Heart left ventricle (tissue), 16 donors: ENCODE data around the gene LIN7B. TPM values are rescaled to one million over a fixed set of nuclear protein-coding genes. Genes with fewer than 3 reads are reported as not detected.
A peak's percentile ranks its signal among the peaks of the same experiment; 100 is the strongest.

ENCODE experiments used
- ATAC-seq, 4 donors: fragments of 200-7000 bp; cut with Tn5 transposase; one replicate each; pipeline ENCODE4 v1.9.1; 2020 to 2022; ENCODE audit warnings: moderate library complexity in 4 of 4, mild to moderate bottlenecking in 3 of 4, moderate number of reproducible peaks in 1 of 4
- DNase-seq, 5 donors: peaks; one replicate each; pipeline ENCODE4 v3.0.0-alpha.2; 2020
- H3K27ac ChIP-seq, 12 donors: fragments of 200-600 bp; sonication (generic) in 4 of 12; one replicate each; pipeline versions ENCODE4 v1.5.0 to v1.8.0; 2016 to 2022; ENCODE audit warnings: mild to moderate bottlenecking in 2 of 12
- H3K27me3 ChIP-seq, 9 donors: fragments of 200-600 bp; sonication (generic) in 2 of 9; one replicate each; pipeline versions ENCODE4 v1.5.1 to v1.8.0; 2016 to 2022; ENCODE audit warnings: mild to moderate bottlenecking in 3 of 9
- H3K36me3 ChIP-seq, 9 donors: fragments of 200-600 bp; sonication (generic) in 2 of 9; one replicate each; pipeline versions ENCODE4 v1.5.0 to v1.8.0; 2018 to 2022; ENCODE audit warnings: mild to moderate bottlenecking in 2 of 9
- H3K4me1 ChIP-seq, 12 donors: fragments of 200-600 bp; sonication (generic) in 4 of 12; one replicate each; pipeline versions ENCODE4 v1.5.0 to v1.8.0; 2016 to 2022; ENCODE audit warnings: mild to moderate bottlenecking in 3 of 12
- H3K4me3 ChIP-seq, 12 donors: fragments of 200-600 bp; sonication (generic) in 4 of 12; one replicate each; pipeline versions ENCODE4 v1.5.0 to v1.8.0; 2017 to 2022; ENCODE audit warnings: mild to moderate bottlenecking in 9 of 12, moderate library complexity in 4 of 12
- H3K9me3 ChIP-seq, 12 donors: fragments of 200-600 bp; sonication (generic) in 4 of 12; one replicate each; pipeline versions ENCODE4 v1.5.0 to v1.8.0; 2016 to 2022; ENCODE audit warnings: mild to moderate bottlenecking in 1 of 12
- POLR2A ChIP-seq, 2 donors: fragments of 450-650 bp; IDR thresholded peaks; one replicate each; pipeline ENCODE4 v1.6.1; 2017; ENCODE audit warnings: antibody characterized with exemption in 2 of 2, mild to moderate bottlenecking in 2 of 2, moderate library complexity in 2 of 2
- WGBS, 4 donors: extraction: QIAGEN DNeasy Blood & Tissue Kit in 2 of 4; methylation state at CpG; one replicate each; pipeline versions ENCODE4 v1.1.5 to v1.1.7; 2013 to 2018; 5-methylcytosine and 5-hydroxymethylcytosine counted together
- intact Hi-C, 10 donors: fragments of 100-400 bp; cut with DNase I; formaldehyde crosslinking; loops; one replicate each; pipeline versions ENCODE4 v1.11.1 to v1.14.2; 2022
- polyA plus RNA-seq, 2 donors: library from polyadenylated mRNA; stranded (reverse); fragments of 200-250 nt; gene quantifications; one replicate each; pipeline ENCODE4 v1.2.3, GENCODE V29; 2013
- total RNA-seq, 9 donors: library from RNA; depleted of rRNA in 2 of 9; stranded (reverse); fragments of >200 nt in 2 of 9; fragmentation: NEBNext Ultra II Directional in 3 of 9; extraction: Animal tissue kit (Norgen Biotek cat#: 25700) in 3 of 9; gene quantifications; one replicate each; pipeline versions ENCODE4 v1.1.0 to v1.2.4, GENCODE V29; 2016 to 2023
- TF ChIP-seq, protein P1 (sequence below), 12 donors: fragments of 200-600 bp; sonication (generic) in 4 of 12; IDR thresholded peaks; one replicate each; pipeline versions ENCODE4 v1.5.0 to v1.8.0; 2018 to 2022; ENCODE audit warnings: antibody characterized with exemption in 12 of 12, mild to moderate bottlenecking in 5 of 12
- donor health status: ischemic (EF 13 %, LVEDD 7.1; RV severe dilation, severe dysfunction).
- donor health status: healthy with polysubstance abuse.
- donor health status: DM: no; HTN: yes; CAD: no.
- donor health status: DM: no; HTN: no; CAD: no.
- donor health status: ischemic (EF 25% LVEDD 6.9; RV normal size, moderate dysfunction).
- donor health status: ischemic (EF 25% LVEDD 5.7; RV mildly dilated, moderate dysfunction).
- donor health status: healthy.
- donor health status: DM: yes; HTN: yes; CAD: no.
- donor health status: ischemic (EF 35%, LVEDD 5.7; RV mildly dilated, moderate dysfunction).
- donor health status: nonischemic (EF 11% LVEDD 7.7; RV severe dilation, severe dysfunction).
- donor health status: DM: yes; HTN: yes; CAD: no.
- donor health status: PGD.
- donor health status: ischemic (EF 29% LVEDD 5.4; RV normal size, mild dysfunction).
- donor health status: nonischemic (EF 23%, LVEDD 6.1; RV moderate dilation, normal function).

The LIN7B gene
- total and polyA plus RNA-seq, 11 donors, result 12.6 to 55.8 (median 22.6) TPM

DNA sequence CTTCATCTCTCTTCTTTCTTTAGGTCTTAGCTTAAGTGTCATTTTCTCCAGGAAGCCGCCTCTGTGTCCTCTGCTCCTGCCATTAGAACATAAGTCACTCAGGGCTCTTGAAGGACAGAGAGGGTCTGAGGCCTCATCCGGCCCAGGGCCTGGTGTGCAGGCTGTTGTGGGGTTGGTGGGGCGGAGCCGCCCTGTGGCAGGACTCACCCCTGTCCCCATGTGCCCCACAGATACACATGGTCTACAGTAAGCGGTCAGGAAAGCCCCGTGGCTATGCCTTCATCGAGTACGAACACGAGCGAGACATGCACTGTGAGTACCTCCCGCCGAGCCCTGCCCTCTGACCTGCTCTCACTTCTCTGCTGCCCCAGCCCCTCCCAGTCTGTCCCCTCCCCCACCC is 13.0 kb upstream of the LIN7B start:
- DNase-seq (no peak), ATAC-seq (no peak)
- WGBS, 4 donors, result 87% methylated on average over 12 of the region's 12 CpGs
- peaks cover 0 to 11% (median 5%) of the 10 kb centered on the region in 12 donors for H3K4me1 ChIP-seq
- no peak overlapping the region for H3K27ac ChIP-seq
- no peak overlapping the region for H3K4me3 ChIP-seq
- intact Hi-C loops, result no loop called here
- H3K9me3 ChIP-seq, result no peaks in the 10 kb centered on the region
- TF ChIP-seq, protein P1, sequence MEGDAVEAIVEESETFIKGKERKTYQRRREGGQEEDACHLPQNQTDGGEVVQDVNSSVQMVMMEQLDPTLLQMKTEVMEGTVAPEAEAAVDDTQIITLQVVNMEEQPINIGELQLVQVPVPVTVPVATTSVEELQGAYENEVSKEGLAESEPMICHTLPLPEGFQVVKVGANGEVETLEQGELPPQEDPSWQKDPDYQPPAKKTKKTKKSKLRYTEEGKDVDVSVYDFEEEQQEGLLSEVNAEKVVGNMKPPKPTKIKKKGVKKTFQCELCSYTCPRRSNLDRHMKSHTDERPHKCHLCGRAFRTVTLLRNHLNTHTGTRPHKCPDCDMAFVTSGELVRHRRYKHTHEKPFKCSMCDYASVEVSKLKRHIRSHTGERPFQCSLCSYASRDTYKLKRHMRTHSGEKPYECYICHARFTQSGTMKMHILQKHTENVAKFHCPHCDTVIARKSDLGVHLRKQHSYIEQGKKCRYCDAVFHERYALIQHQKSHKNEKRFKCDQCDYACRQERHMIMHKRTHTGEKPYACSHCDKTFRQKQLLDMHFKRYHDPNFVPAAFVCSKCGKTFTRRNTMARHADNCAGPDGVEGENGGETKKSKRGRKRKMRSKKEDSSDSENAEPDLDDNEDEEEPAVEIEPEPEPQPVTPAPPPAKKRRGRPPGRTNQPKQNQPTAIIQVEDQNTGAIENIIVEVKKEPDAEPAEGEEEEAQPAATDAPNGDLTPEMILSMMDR (IDR thresholded peaks at IDR 0.05), result no peak
- no peak for TF ChIP-seq POLR2A (IDR thresholded peaks at IDR 0.05)
- peaks cover 0 to 100% (median 87%) of the 10 kb centered on the region in 9 donors for H3K36me3 ChIP-seq
- H3K27me3 ChIP-seq, result no peaks in the 10 kb centered on the region

DNA sequence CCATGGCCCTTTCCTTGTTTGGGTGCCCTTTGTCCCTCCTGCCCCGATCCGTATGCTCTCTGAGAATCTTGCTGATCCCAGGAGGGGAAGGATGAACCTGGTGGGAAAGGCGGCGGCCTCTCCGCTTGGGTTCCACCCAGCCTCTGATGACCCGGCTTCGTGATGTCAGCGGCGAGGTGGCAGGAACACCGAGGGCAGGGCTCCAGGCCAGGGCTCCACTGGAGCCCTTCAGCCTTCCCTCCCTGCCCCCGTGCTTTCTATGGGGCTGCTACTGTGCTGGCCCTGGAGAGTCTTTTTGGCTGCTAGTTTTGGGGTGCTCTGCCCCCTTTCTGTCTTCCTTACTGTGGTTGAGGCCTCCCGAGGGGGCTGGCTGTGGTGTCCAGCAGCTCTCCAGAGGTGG is 11.9 kb upstream of the LIN7B start:
- no peak for TF ChIP-seq POLR2A (IDR thresholded peaks at IDR 0.05)
- TF ChIP-seq, protein P1 (IDR thresholded peaks at IDR 0.05), result no peak
- DNase-seq (no peak), ATAC-seq (no peak)
- no peaks in the 10 kb centered on the region for H3K27me3 ChIP-seq
- peaks cover 0 to 100% (median 91%) of the 10 kb centered on the region in 9 donors for H3K36me3 ChIP-seq
- 86 to 90% (median 88%) methylated on average over 11 to 12 of the region's 12 CpGs for WGBS, 4 donors
- H3K4me1 ChIP-seq, result peaks cover 0 to 11% (median 4%) of the 10 kb centered on the region in 12 donors
- H3K9me3 ChIP-seq, result no peaks in the 10 kb centered on the region
- intact Hi-C loops, result no loop called here
- H3K4me3 ChIP-seq, result no peak overlapping the region
- no peak overlapping the region for H3K27ac ChIP-seq

DNA sequence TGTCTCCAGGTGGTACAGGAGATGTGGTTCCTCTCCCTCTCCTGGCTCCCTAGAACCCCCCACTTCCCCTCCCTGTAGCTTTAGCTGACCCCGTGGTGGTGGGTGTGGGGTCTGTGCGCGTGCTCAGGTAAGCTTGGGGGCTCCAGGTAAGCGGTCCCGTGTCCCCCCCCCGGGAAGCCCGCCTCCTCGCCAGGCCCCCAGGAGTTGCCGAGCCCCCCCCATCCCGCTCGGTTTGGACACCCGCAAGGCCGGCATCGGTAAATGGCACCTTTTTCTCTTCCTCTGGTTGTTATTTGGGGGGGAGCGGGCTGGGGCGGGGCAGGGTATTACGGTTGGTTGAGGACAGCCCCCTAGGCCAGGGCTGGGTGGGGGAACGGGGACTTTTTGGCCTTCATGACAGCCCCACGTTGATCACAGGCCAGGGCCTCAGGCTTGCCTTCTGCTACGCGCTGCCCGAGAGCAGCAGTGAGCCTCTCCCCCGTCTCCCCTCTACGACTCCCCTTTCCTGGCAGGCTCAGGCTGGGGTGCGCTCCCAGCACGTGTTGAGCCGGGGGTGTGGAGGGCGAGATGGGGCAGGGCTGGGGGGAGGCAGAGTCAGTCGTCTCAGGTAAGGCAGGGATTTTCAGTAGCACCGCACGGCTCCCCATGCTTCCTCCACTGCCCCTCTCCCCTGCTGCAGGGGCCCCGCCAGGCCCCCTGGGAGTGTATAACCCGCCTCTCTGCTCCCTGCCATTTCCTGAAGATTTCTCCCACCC is 10.7 kb upstream of the LIN7B start:
- Histone ChIP-seq H3K27ac (no peak overlapping the region), H3K4me3 (no peak overlapping the region), H3K4me1 (peaks cover 0 to 4% (median 0%) of the 10 kb centered on the region in 12 donors), H3K36me3 (peaks cover 0 to 100% (median 96%) of the 10 kb centered on the region in 9 donors), H3K9me3 (no peaks in the 10 kb centered on the region), H3K27me3 (no peaks in the 10 kb centered on the region)
- DNase-seq (no peak), ATAC-seq (no peak)
- WGBS, 4 donors, result 85 to 91% (median 88%) methylated on average over 23 to 33 of the region's 33 CpGs
- TF ChIP-seq POLR2A (IDR thresholded peaks at IDR 0.05), result no peak
- TF ChIP-seq, protein P1 (IDR thresholded peaks at IDR 0.05), result no peak
- intact Hi-C loops, result no loop called here

DNA sequence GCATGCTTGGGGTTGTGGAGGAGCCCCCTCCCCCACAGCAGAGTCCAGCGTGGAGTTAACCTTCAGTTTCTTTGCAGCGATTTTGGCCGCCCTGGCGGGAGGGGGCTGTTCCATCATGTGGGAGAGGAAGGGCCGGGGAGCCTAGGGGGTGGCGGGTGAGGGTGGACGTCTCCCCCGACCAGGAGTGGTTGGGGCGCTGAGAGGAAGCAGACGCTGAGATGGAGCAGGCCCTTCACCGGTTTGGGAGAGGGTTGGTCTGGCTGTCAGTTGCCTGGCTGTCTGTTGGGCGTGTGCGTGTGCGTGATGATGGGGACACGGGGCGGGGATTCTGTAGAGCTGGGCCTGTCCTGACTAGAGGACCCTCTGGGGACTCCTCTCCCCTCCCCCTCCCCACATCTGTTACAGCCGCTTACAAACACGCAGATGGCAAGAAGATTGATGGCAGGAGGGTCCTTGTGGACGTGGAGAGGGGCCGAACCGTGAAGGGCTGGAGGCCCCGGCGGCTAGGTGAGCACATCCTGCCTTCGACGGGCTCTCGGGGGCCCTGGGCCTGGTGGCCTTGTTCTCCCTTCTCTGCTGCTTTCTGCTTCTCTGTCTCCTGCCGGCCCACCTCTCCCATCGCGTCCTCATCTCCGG is 9.8 kb upstream of the LIN7B start:
- no peak for ATAC-seq
- peak in 2 of 5 donors; percentile 25 to 66 for DNase-seq
- H3K27me3 ChIP-seq, result no peaks in the 10 kb centered on the region
- peaks cover 0 to 100% (median 96%) of the 10 kb centered on the region in 9 donors for H3K36me3 ChIP-seq
- H3K4me1 ChIP-seq, result peaks cover 0 to 4% (median 0%) of the 10 kb centered on the region in 12 donors
- no peaks in the 10 kb centered on the region for H3K9me3 ChIP-seq
- 72 to 79% (median 75%) methylated on average over 27 to 30 of the region's 30 CpGs for WGBS, 4 donors
- TF ChIP-seq, protein P1 (IDR thresholded peaks at IDR 0.05), result no peak
- no peak for TF ChIP-seq POLR2A (IDR thresholded peaks at IDR 0.05)
- H3K4me3 ChIP-seq, result no peak overlapping the region
- intact Hi-C loops, result no loop called here
- no peak overlapping the region for H3K27ac ChIP-seq
